Measurements from ENCODE around the gene UGT3A1.

DNA sequence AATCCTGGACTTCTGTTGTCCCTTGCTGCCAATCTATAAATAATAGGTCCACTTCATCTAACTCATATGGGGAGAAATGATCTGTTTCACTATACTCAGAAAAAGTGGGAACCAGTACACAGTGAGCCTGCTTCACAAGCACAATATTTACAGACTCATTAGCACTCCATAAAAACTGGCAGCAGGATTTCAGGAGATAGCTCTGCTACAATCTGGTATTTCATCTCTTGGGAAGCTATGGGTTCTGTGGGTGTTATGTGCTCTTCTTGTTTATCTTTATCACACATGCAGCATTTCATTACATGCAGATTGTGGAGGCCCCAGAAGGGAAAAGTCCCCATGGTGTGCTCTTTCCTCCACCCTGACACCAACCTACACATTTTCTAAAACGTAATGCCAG is 42.3 kb upstream of the UGT3A1 start:
- TF ChIP-seq RFX5 (IDR thresholded peaks at IDR 0.05; ENCODE audit: low read length) (no peak), POLR2AphosphoS5 (IDR thresholded peaks at IDR 0.05; ENCODE audit: low read depth, low read length) (no peak)
